Psoas muscle (tissue), 8 donors: ENCODE measurements around the gene TCOF1. TPM values are rescaled to one million over a fixed set of nuclear protein-coding genes. Genes with fewer than 3 reads are reported as not detected.

Experiments
- ATAC-seq, 4 donors: fragments of 200-7000 bp; cut with Tn5 transposase; one replicate each; pipeline ENCODE4 v1.9.1; 2020; ENCODE audit warnings: moderate library complexity in 3 of 4, mild to moderate bottlenecking in 2 of 4
- DNase-seq, 2 donors: peaks; one replicate each; pipeline ENCODE4 v3.0.0-alpha.2; 2020
- H3K27ac ChIP-seq: fragments of 200-600 bp; one replicate; pipeline ENCODE4 v1.8.0; 2022
- H3K27me3 ChIP-seq, 3 donors: fragments of 200-600 bp in 1 of 3; one replicate each; pipeline versions ENCODE4 v1.6.1 to v1.8.0; 2013 to 2022; ENCODE audit warnings: low read length in 2 of 3, mild to moderate bottlenecking in 2 of 3, moderate library complexity in 1 of 3; ENCODE audit not compliant: insufficient read depth in 3 of 3
- H3K36me3 ChIP-seq, 2 donors: fragments of 200-600 bp in 1 of 2; one replicate each; pipeline versions ENCODE4 v1.6.1 to v1.8.0; 2013 to 2022; ENCODE audit warnings: low read depth in 1 of 2, mild to moderate bottlenecking in 1 of 2, moderate library complexity in 1 of 2; ENCODE audit not compliant: insufficient read depth in 1 of 2
- H3K4me1 ChIP-seq: fragments of 200-600 bp; one replicate; pipeline ENCODE4 v1.8.0; 2022
- H3K4me3 ChIP-seq: fragments of 200-600 bp; one replicate; pipeline ENCODE4 v1.8.0; 2022; ENCODE audit warnings: mild to moderate bottlenecking
- H3K9me3 ChIP-seq: fragments of 200-600 bp; one replicate; pipeline ENCODE4 v1.8.0; 2022
- CTCF ChIP-seq: fragments of 200-600 bp; IDR thresholded peaks from one replicate; pipeline ENCODE4 v1.8.0; 2022; ENCODE audit warnings: antibody characterized with exemption
- WGBS, 3 donors: extraction: QIAGEN DNeasy Blood & Tissue Kit; methylation state at CpG; one replicate each; pipeline versions ENCODE4 v1.1.6 to v1.1.7; 2013; 5-methylcytosine and 5-hydroxymethylcytosine counted together
- intact Hi-C, 2 donors: fragments of 100-400 bp; cut with DNase I; formaldehyde crosslinking; loops; one replicate each; pipeline versions ENCODE4 v1.11.0 to v1.14.2; 2022
- polyA plus RNA-seq, 3 donors: library from polyadenylated mRNA; stranded (reverse); fragments of 200-250 nt; gene quantifications; one replicate each; pipeline ENCODE4 v1.2.3, GENCODE V29; 2013
- total RNA-seq, 4 donors: library from RNA; stranded (reverse); fragmentation: NEBNext Ultra II Directional in 2 of 4; extraction: Animal tissue kit (Norgen Biotek cat#: 25700) in 2 of 4; gene quantifications; one replicate each; pipeline versions ENCODE4 v1.2.1 to v1.2.4, GENCODE V29; 2021 to 2023
- donor health status: healthy with polysubstance abuse.
- donor health status: DM: no; HTN: no; CAD: no; lungs with moderate emphysema.
- donor health status: Bipolar disorder and iron deficiency.
- donor health status: healthy.
- donor health status: DM: yes; HTN: yes; CAD: no.
- donor health status: DM: no; HTN: no; CAD: no.
- donor health status: DM: no; HTN: no; CAD: no.
- donor health status: DM: yes; HTN: yes; CAD: no.

Gene TCOF1
- total and polyA plus RNA-seq, 7 donors = 18.3 to 26.7 (median 24.2) TPM

DNA sequence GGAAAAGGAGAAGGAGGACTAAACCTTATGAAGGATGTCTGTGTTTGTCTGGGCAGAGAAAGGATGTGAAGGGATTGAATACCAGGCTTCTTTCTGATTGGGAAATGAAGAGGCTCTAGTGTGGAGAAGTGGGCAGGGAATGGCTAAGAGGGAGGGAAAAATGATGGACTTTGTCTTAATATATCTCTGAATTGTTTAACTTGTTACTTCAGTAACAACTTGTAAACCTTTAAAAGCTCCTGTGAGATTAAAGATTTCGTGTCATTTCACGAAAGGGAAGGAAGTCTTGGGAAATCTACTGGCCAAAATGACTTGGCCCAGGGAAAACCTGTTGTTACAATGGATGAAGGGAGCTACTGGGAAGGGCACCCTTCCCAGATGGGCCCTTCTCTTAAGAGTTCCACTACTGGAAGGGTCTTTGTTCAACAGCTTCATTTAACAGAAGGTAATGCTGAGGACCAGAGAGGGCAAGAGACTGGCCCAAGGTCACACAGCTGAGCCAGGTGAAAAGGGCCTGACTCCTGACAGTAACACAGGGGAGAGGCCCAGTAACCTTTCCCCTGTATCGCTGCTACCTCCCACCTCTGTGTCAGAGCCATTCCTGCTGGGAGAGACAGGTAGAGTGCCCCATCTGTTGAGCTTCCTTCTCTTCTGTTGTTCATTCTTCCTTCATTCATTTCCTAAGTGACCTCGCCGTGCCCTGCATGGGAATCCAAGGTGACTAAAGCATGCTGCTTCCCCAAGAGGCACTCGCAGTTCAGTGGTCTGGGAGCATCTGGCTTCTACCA lies 5.1 kb upstream of the TCOF1 start:
- ATAC-seq (no peak), DNase-seq (no peak)
- Histone ChIP-seq H3K4me1 (peaks cover 7% of the 10 kb centered on the region), H3K27me3 (no peaks in the 10 kb centered on the region), H3K27ac (no peak overlapping the region), H3K4me3 (no peak overlapping the region), H3K36me3 (no peaks in the 10 kb centered on the region), H3K9me3 (no peaks in the 10 kb centered on the region)
- intact Hi-C loops = loop anchor here (5.0 to 10.0 kb wide), 4 partner anchors 80 to 190 kb away; partner anchors contain the start of gene CDX1 (in 1 of the 2)
- no peak for TF ChIP-seq CTCF
- 84 to 89% (median 88%) methylated on average over 6 of the region's 6 CpGs for WGBS, 3 donors

GRCh38 chr5:150353032-150353675 lies 4.3 kb upstream of the TCOF1 start:
- Histone ChIP-seq H3K27ac (no peak overlapping the region), H3K27me3 (no peaks in the 10 kb centered on the region), H3K4me3 (no peak overlapping the region), H3K9me3 (no peaks in the 10 kb centered on the region), H3K36me3 (no peaks in the 10 kb centered on the region), H3K4me1 (peaks cover 7% of the 10 kb centered on the region)
- no peak for TF ChIP-seq CTCF
- intact Hi-C loops = loop anchor here (5.0 to 10.0 kb wide), 4 partner anchors 81 to 191 kb away; partner anchors contain the start of gene CDX1 (in 1 of the 2)
- ATAC-seq (no peak), DNase-seq (no peak)
- WGBS, 3 donors = 74 to 87% (median 85%) methylated on average over 3 of the region's 3 CpGs

- Histone ChIP-seq H3K27me3 (no peaks in the 10 kb centered on the region), H3K9me3 (no peaks in the 10 kb centered on the region), H3K4me1 (peaks cover 12% of the 10 kb centered on the region), H3K27ac (no peak overlapping the region), H3K36me3 (peaks cover 0 to 10% of the 10 kb centered on the region in 2 donors), H3K4me3 (no peak overlapping the region)
- no peak for DNase-seq
- intact Hi-C loops = loop anchor here in 1 of 2 donors (2.0 to 10.0 kb wide), 2 partner anchors 109 to 191 kb away; partner anchors contain the start of gene CDX1
- TF ChIP-seq CTCF = no peak
- 93 to 97% (median 95%) methylated on average over 2 of the region's 2 CpGs for WGBS, 3 donors
- no peak for ATAC-seq
Observed at GRCh38 chr5:150355791-150356190, 1.7 kb upstream of the TCOF1 start.

GRCh38 chr5:150356575-150357294 lies 762 bp upstream of the TCOF1 start:
- H3K9me3 ChIP-seq = no peaks in the 10 kb centered on the region
- H3K4me3 ChIP-seq = peak overlapping the region; percentile 85
- H3K36me3 ChIP-seq = peaks cover 5 to 20% of the 10 kb centered on the region in 2 donors
- DNase-seq (no peak), ATAC-seq (peak in 1 of 4 donors; percentile 4)
- peak overlapping the region; percentile 78 for H3K27ac ChIP-seq
- H3K27me3 ChIP-seq = no peaks in the 10 kb centered on the region
- intact Hi-C loops = loop anchor here in 1 of 2 donors (2.0 to 10.0 kb wide), 2 partner anchors 110 to 192 kb away; partner anchors contain the start of gene CDX1
- 66 to 67% (median 67%) methylated on average over 10 of the region's 10 CpGs for WGBS, 3 donors
- no peak for TF ChIP-seq CTCF
- H3K4me1 ChIP-seq = peaks cover 8% of the 10 kb centered on the region
